NCI-H524 (cell line): ENCODE data around the gene PRCC.

ENCODE experiments used
- DNase-seq, 2 experiments: peaks; one replicate each; lab custom pipeline; 2025; lab: John Stamatoyannopoulos, UW

PRCC gene

GRCh38 chr1:156842618-156843300 lies 75.4 kb downstream of the PRCC start:
- no peak for DNase-seq

- no peak for DNase-seq
Observed at GRCh38 chr1:156844102-156844501, 76.8 kb downstream of the PRCC start.

- DNase-seq = no peak
Observed at GRCh38 chr1:156844638-156845037, 77.3 kb downstream of the PRCC start.

GRCh38 chr1:156845055-156845952 lies 78.0 kb downstream of the PRCC start:
- no peak for DNase-seq

- DNase-seq = no peak
Observed at GRCh38 chr1:156845953-156846545, 78.7 kb downstream of the PRCC start.

GRCh38 chr1:156846643-156847042 lies 79.3 kb downstream of the PRCC start:
- no peak for DNase-seq

- no peak for DNase-seq
Observed at GRCh38 chr1:156847591-156848460, 80.5 kb downstream of the PRCC start.

- DNase-seq = no peak
Observed at GRCh38 chr1:156848461-156849150, 81.3 kb downstream of the PRCC start.

GRCh38 chr1:156849151-156849496 lies 81.8 kb downstream of the PRCC start:
- no peak for DNase-seq
